OCI-LY7 (cell line): ENCODE measurements around the gene NLRC3.

Experiments
- CTCF ChIP-seq: fragments of 200-600 bp; sonication (generic); conservative IDR thresholded peaks from 2 replicates; pipeline ENCODE4 v1.5.1; 2014; ENCODE audit warnings: mild to moderate bottlenecking, antibody characterized with exemption, low read length, moderate library complexity, mixed read lengths
- EZH2phosphoT487 ChIP-seq: fragments of 200-600 bp; sonication (generic); IDR thresholded peaks from 2 replicates; pipeline ENCODE4 v1.6.1; 2018; ENCODE audit warnings: low read depth, borderline replicate concordance, mild to moderate bottlenecking, mixed run types, antibody characterized with exemption, low read length, moderate library complexity, mixed read lengths

DNA sequence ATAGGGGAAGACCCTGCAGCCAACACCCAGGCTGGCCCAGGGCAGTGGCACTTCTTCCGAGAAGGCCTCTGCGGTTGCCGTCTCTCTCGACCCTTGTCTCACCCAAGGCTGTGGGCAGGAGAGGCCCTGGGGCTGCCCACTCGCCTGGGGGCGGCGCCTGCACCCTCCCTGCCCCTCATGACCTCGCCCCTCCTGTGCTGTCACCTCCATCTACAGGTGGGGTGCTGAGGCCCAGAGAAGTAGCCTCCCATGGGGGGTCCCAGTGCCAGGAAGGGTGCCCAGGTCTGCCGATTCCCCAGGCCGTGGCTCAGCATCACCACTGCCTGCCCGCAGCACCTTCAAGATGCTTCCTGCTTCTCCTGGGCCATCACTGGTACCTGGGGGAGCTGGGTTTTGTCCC is 992 bp downstream of the NLRC3 start:
- TF ChIP-seq CTCF (no peak), EZH2phosphoT487 (no peak)
